GM18520 (cell line): ENCODE results near the gene LTK.

Experiments used
- ATAC-seq: cut with Tn5 transposase; IDR thresholded peaks from one replicate; pipeline ENCODE4 v1.9.1; 2021; ENCODE audit not compliant: unreplicated experiment

The LTK gene

GRCh38 chr15:41499109-41499851, 14.3 kb downstream of the LTK start:
- ATAC-seq: no peak

- no peak for ATAC-seq
Measured at GRCh38 chr15:41498657-41499056, 15.0 kb downstream of the LTK start.

- ATAC-seq: no peak
Measured at GRCh38 chr15:41495736-41496599, 17.7 kb downstream of the LTK start.

- ATAC-seq: no peak
Measured at GRCh38 chr15:41494922-41495735, 18.5 kb downstream of the LTK start.

GRCh38 chr15:41494190-41494921, 19.3 kb downstream of the LTK start:
- peak; percentile 5 for ATAC-seq

- ATAC-seq: no peak
Measured at GRCh38 chr15:41493902-41494189, 19.8 kb downstream of the LTK start.

GRCh38 chr15:41493205-41493901, 20.3 kb downstream of the LTK start, which contains the start of gene ITPKA:
TSS of gene ITPKA (plus strand) at chr15:41493874. CDS start at chr15:41493928, 54 bp downstream.
- ATAC-seq: peak; percentile 52

GRCh38 chr15:41492597-41493204, 20.9 kb downstream of the LTK start:
- ATAC-seq: no peak

- ATAC-seq: no peak
Measured at GRCh38 chr15:41491889-41492288, 21.7 kb downstream of the LTK start.

GRCh38 chr15:41490355-41490754, 23.3 kb downstream of the LTK start:
- no peak for ATAC-seq

GRCh38 chr15:41489641-41490040, 24.0 kb downstream of the LTK start:
- no peak for ATAC-seq

- no peak for ATAC-seq
Measured at GRCh38 chr15:41487802-41488201, 25.8 kb downstream of the LTK start.

GRCh38 chr15:41487381-41487780, 26.2 kb downstream of the LTK start:
- ATAC-seq: no peak

- no peak for ATAC-seq
Measured at GRCh38 chr15:41486286-41486685, 27.3 kb downstream of the LTK start.

- ATAC-seq: no peak
Measured at GRCh38 chr15:41484937-41485625, 28.5 kb downstream of the LTK start.

GRCh38 chr15:41483519-41483918, 30.1 kb downstream of the LTK start:
- no peak for ATAC-seq

GRCh38 chr15:41483115-41483514, 30.5 kb downstream of the LTK start:
- peak; percentile 72 for ATAC-seq

GRCh38 chr15:41482110-41482877, 31.3 kb downstream of the LTK start:
- ATAC-seq: no peak
